ENCODE results near the gene POLA2.

DNA sequence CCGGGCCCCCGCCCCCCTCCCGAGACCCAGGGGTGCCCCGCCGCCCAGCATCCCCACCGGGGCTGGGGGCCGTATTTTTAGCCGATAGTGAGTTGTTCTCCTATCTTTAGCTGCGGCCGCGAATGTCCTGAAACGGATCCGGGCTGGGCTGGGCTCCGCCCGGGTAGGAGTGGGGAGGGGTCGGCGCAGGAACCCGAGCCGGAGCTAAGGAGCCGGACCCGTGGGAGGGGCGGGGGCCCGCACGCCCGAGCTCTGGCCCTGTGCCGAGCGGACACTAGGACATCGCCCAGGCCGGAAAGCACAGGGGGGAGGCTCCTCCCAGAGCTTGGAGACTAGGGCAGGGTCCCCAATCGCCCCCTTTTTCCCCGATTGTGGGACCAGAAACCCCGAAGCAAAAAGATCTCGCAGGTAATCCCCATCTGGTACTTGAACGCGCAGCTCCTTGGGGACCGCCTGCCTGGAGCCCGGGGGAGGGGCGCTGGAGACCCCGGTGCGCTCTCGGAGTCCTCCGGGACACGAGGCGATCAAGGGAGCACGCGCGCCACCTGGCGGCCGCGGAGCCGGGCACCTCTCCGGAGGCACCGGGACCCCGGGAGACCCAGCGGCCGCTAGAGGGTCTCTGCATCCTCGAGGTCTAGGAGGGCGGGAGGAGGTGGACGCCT is 53.6 kb downstream of the POLA2 start:
- TF ChIP-seq CTCF (IDR thresholded peaks at IDR 0.05) (peak; percentile 92 to 98 (median 94)), POLR2A (IDR thresholded peaks at IDR 0.05) (peak in 1 of 2 donors; percentile 19)

All from Peyer's patch (tissue), 4 donors.